Measurements from ENCODE around the gene TMPRSS11D. TPM values are rescaled to one million over a fixed set of nuclear protein-coding genes. Genes with fewer than 3 reads are reported as not detected.

Gene TMPRSS11D
- total RNA-seq, 2 experiments from 2014 or later = not detected

DNA sequence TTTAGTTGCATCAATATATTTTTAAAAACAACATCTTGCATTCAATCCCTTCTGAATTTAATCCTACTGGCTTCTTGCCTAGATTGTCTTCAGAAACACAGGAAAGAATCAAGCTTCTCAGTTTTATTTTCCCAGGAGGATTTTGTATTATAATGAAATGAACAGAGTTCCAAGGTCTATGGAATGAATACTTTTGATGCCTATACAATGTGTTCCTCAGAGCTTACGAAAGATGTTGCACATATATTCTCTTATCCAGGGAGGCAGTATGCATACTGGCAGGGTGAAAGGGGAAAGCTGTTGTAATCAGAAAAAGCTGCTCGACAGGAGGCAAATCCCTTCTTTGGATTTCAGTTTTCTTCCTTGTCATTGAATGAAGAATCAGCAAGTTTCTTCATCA, 8.8 kb downstream of the TMPRSS11D start:
- intact Hi-C loops (cut with micrococcal nuclease; ENCODE audit: unreplicated experiment) = no loop called here
- POLR2A ChIA-PET = no interaction called here
- CTCF ChIA-PET (ENCODE audit: unreplicated experiment) = no interaction called here

DNA sequence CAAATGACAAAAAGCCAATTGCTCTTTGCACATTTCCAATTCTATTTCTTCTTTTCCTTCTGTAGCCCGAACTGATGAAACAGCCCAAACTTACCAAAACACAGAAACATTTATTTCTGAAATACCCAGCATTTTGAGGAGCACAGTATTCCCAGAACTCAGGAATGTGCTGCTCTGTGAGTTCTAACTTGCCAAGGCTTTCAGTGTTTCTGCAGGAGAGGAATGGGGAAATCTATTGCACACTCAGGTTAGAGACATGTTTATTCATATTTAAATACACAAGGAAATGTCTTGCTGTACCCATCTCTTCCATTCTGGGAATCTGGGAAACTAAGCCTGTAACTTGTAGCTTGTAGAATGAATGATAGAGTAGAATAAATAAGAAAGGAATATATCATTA, 10.7 kb downstream of the TMPRSS11D start:
- no TSS peak for BruUV-seq (replicated peaks)
- intact Hi-C loops (cut with micrococcal nuclease; ENCODE audit: unreplicated experiment) = no loop called here

More for the DNA sequence above, 8.8 kb downstream of the TMPRSS11D start:
- no peak for TF ChIP-seq CTCF (conservative IDR thresholded peaks at IDR 0.05; ENCODE audit: low read length)
- Histone ChIP-seq H3K27ac (ENCODE audit: low read depth, low read length, poor library complexity, severe bottlenecking) (no peak overlapping the region), H3K4me2 (ENCODE audit: low read length) (no peak overlapping the region), H3K79me2 (ENCODE audit: insufficient read depth, low read depth, low read length) (no peaks in the 10 kb centered on the region), H3K9me2 (ENCODE audit: insufficient read depth, low read length) (no peaks in the 10 kb centered on the region), H3K9me3 (ENCODE audit: low read length) (no peaks in the 10 kb centered on the region), H2AFZ (ENCODE audit: low read length) (no peak overlapping the region), H3K36me3 (ENCODE audit: insufficient read depth, low read length) (no peaks in the 10 kb centered on the region), H3K4me1 (ENCODE audit: insufficient read depth, low read length, poor library complexity, severe bottlenecking) (no peaks in the 10 kb centered on the region), H4K20me1 (ENCODE audit: insufficient read depth, low read length) (no peaks in the 10 kb centered on the region), H3K4me3 (ENCODE audit: low read depth, low read length, poor library complexity, severe bottlenecking) (no peak overlapping the region)
- no peak for DNase-seq (ENCODE audit: low spot score)
- BruUV-seq (replicated peaks) = no TSS peak

DNA sequence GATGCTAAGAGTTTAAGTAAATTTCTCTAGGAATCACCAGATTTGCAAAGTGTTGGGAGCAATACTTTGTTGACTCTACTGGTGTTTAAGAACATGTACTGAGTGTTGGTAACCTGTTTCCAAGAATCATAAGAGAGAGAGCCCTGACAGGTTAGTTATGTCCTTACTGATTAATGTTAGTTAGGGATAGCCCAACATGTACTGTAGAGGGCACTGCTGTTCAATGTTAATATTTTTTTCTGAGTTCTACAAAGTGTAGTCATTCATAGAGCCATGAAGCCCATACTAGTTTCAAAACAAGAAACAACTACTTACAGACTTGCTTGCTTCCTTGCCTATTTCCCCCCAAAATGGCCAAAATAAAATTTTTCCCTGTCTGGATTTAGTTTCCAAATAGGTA, 11.9 kb downstream of the TMPRSS11D start:
- TF ChIP-seq EZH2phosphoT487 (IDR thresholded peaks at IDR 0.05; ENCODE audit: borderline replicate concordance, low read depth, low read length) = no peak
- TF ChIP-seq CTCF (conservative IDR thresholded peaks at IDR 0.05; ENCODE audit: low read length) = peak; percentile 74
- Histone ChIP-seq H3K79me2 (ENCODE audit: insufficient read depth, low read depth, low read length) (no peaks in the 10 kb centered on the region), H3K36me3 (ENCODE audit: insufficient read depth, low read length) (no peaks in the 10 kb centered on the region), H3K4me3 (ENCODE audit: low read depth, low read length, poor library complexity, severe bottlenecking) (no peak overlapping the region), H3K9me3 (ENCODE audit: low read length) (no peaks in the 10 kb centered on the region), H3K27ac (ENCODE audit: low read depth, low read length, poor library complexity, severe bottlenecking) (no peak overlapping the region), H2AFZ (ENCODE audit: low read length) (no peak overlapping the region), H3K4me1 (ENCODE audit: insufficient read depth, low read length, poor library complexity, severe bottlenecking) (no peaks in the 10 kb centered on the region), H3K4me2 (ENCODE audit: low read length) (no peak overlapping the region), H4K20me1 (ENCODE audit: insufficient read depth, low read length) (no peaks in the 10 kb centered on the region), H3K9me2 (ENCODE audit: insufficient read depth, low read length) (no peaks in the 10 kb centered on the region)
- BruUV-seq (replicated peaks) = no TSS peak
- CTCF ChIA-PET (ENCODE audit: unreplicated experiment) = no interaction called here
- DNase-seq (ENCODE audit: low spot score) = peak; percentile 21
- POLR2A ChIA-PET = no interaction called here
- intact Hi-C loops (cut with micrococcal nuclease; ENCODE audit: unreplicated experiment) = no loop called here

More for the DNA sequence above, 10.7 kb downstream of the TMPRSS11D start:
- no peaks in the 10 kb centered on the region for H3K9me2 ChIP-seq (ENCODE audit: insufficient read depth, low read length)
- H2AFZ ChIP-seq (ENCODE audit: low read length) = no peak overlapping the region
- no peaks in the 10 kb centered on the region for H3K4me1 ChIP-seq (ENCODE audit: insufficient read depth, low read length, poor library complexity, severe bottlenecking)
- H3K27ac ChIP-seq (ENCODE audit: low read depth, low read length, poor library complexity, severe bottlenecking) = no peak overlapping the region
- TF ChIP-seq CTCF (conservative IDR thresholded peaks at IDR 0.05; ENCODE audit: low read length) = no peak
- no peak for TF ChIP-seq EZH2phosphoT487 (IDR thresholded peaks at IDR 0.05; ENCODE audit: borderline replicate concordance, low read depth, low read length)
- H3K4me3 ChIP-seq (ENCODE audit: low read depth, low read length, poor library complexity, severe bottlenecking) = no peak overlapping the region
- CTCF ChIA-PET (ENCODE audit: unreplicated experiment) = no interaction called here
- H3K36me3 ChIP-seq (ENCODE audit: insufficient read depth, low read length) = no peaks in the 10 kb centered on the region
- no peaks in the 10 kb centered on the region for H3K9me3 ChIP-seq (ENCODE audit: low read length)
- no peaks in the 10 kb centered on the region for H4K20me1 ChIP-seq (ENCODE audit: insufficient read depth, low read length)
- POLR2A ChIA-PET = no interaction called here
- no peak overlapping the region for H3K4me2 ChIP-seq (ENCODE audit: low read length)
- no peaks in the 10 kb centered on the region for H3K79me2 ChIP-seq (ENCODE audit: insufficient read depth, low read depth, low read length)
- DNase-seq (ENCODE audit: low spot score) = no peak
